H1 (cell line): ENCODE measurements around the gene RGR. TPM values are rescaled to one million over a fixed set of nuclear protein-coding genes. Genes with fewer than 3 reads are reported as not detected.

Source experiments
- CTCF ChIA-PET: fragments of 300-600 bp; sonication (Branson Sonifier 250); formaldehyde crosslinking; loops from one replicate; lab custom pipeline; 2021; ENCODE audit not compliant: partially characterized antibody; lab: Charles Lee
- POLR2A ChIA-PET: fragments of 300-600 bp; sonication (Branson Sonifier 250); formaldehyde crosslinking; loops from one replicate; lab custom pipeline; 2021; ENCODE audit warnings: inconsistent platforms; ENCODE audit not compliant: partially characterized antibody; lab: Charles Lee
- DNase-seq, 2 experiments: peaks; one replicate each; pipeline versions ENCODE4 v3.0.0 to v3.0.0-alpha.2; 2010 to 2022; ENCODE audit warnings: low spot score in 2 of 2, low read depth in 1 of 2, mixed read lengths in 1 of 2
- FAIRE-seq: peaks from 2 replicates; lab custom pipeline; 2011; peaks lifted over from hg19 to GRCh38; lab: Jason Lieb, UNC
- H2AFZ ChIP-seq: 2 replicates; pipeline ENCODE4 v1.8.1; 2012; ENCODE audit warnings: low read length, inconsistent platforms
- H2AK5ac ChIP-seq: 2 replicates; pipeline ENCODE4 v1.6.1; 2013; ENCODE audit warnings: low read depth, low read length
- H2BK120ac ChIP-seq: replicated peaks from 2 replicates; pipeline ENCODE3; 2013; ENCODE audit warnings: low read depth, low read length, inconsistent platforms
- H2BK12ac ChIP-seq: 2 replicates; pipeline ENCODE4 v1.6.1; 2013; ENCODE audit warnings: low read depth, low read length
- H2BK15ac ChIP-seq: 2 replicates; pipeline ENCODE4 v1.6.1; 2013; ENCODE audit warnings: low read length
- H2BK20ac ChIP-seq: 2 replicates; pipeline ENCODE4 v1.6.1; 2013; ENCODE audit warnings: low read length
- H2BK5ac ChIP-seq: 2 replicates; pipeline ENCODE4 v1.6.1; 2013; ENCODE audit warnings: low read depth, low read length
- H3K14ac ChIP-seq: 2 replicates; pipeline ENCODE4 v1.6.1; 2013; ENCODE audit warnings: inconsistent platforms; ENCODE audit not compliant: insufficient read length
- H3K18ac ChIP-seq: 2 replicates; pipeline ENCODE4 v1.6.1; 2013; ENCODE audit warnings: low read length; ENCODE audit errors: extremely low read depth
- H3K23ac ChIP-seq: 2 replicates; pipeline ENCODE4 v1.6.1; 2013; ENCODE audit warnings: inconsistent platforms; ENCODE audit not compliant: insufficient read length
- H3K23me2 ChIP-seq: 2 replicates; pipeline ENCODE4 v1.6.1; 2013; ENCODE audit warnings: low read depth, low read length
- H3K27ac ChIP-seq: 2 replicates; pipeline ENCODE4 v1.6.1; 2011; ENCODE audit warnings: low read depth, low read length, inconsistent platforms
- H3K27me3 ChIP-seq, 4 experiments: replicated peaks in 1 of 4; 1 replicate in 1 of 4; 2 replicates in 3 of 4; pipeline versions ENCODE4 v1.6.1 to v1.8.1; 2011 to 2013; ENCODE audit warnings: low read length in 3 of 4, mild to moderate bottlenecking in 3 of 4, inconsistent platforms in 2 of 4, mixed read lengths in 2 of 4, moderate library complexity in 1 of 4; ENCODE audit not compliant: control insufficient read depth in 3 of 4, insufficient read depth in 3 of 4; ENCODE audit errors: extremely low read depth in 1 of 4
- H3K36me3 ChIP-seq, 4 experiments: 2 replicates each; pipeline versions ENCODE4 v1.6.1 to v1.8.1; 2011 to 2013; ENCODE audit warnings: mild to moderate bottlenecking in 4 of 4, low read length in 3 of 4, moderate library complexity in 2 of 4, control low read depth in 1 of 4, inconsistent platforms in 1 of 4; ENCODE audit not compliant: insufficient read depth in 4 of 4, control insufficient read depth in 2 of 4
- H3K4ac ChIP-seq: replicated peaks from 2 replicates; pipeline ENCODE3; 2013; ENCODE audit warnings: low read length, low read depth, mixed read lengths, inconsistent platforms; ENCODE audit not compliant: insufficient read length
- H3K4me1 ChIP-seq, 4 experiments: replicated peaks in 1 of 4; 1 replicate in 1 of 4; 2 replicates in 3 of 4; pipeline versions ENCODE4 v1.6.1 to v1.8.1; 2011 to 2013; ENCODE audit warnings: low read length in 3 of 4, inconsistent platforms in 2 of 4, mixed read lengths in 1 of 4; ENCODE audit not compliant: insufficient read depth in 4 of 4, control insufficient read depth in 3 of 4
- H3K4me2 ChIP-seq, 2 experiments: 2 replicates each; pipeline versions ENCODE4 v1.6.1 to v1.8.1; 2011 to 2013; ENCODE audit warnings: low read depth in 2 of 2, low read length in 2 of 2, control low read depth in 1 of 2, inconsistent platforms in 1 of 2, mild to moderate bottlenecking in 1 of 2; ENCODE audit not compliant: insufficient read depth in 1 of 2
- H3K4me3 ChIP-seq, 4 experiments: fragments of 200-600, 300-600 bp in 1 of 4; sonication (generic), shearing (Covaris generic), sonication (Bioruptor Twin) in 1 of 4; 2 replicates each; pipeline versions ENCODE4 v1.5.1 to v1.8.1; 2011 to 2016; ENCODE audit warnings: low read length in 4 of 4, low read depth in 3 of 4, control low read depth in 2 of 4, inconsistent platforms in 2 of 4, mild to moderate bottlenecking in 2 of 4, mixed read lengths in 1 of 4, moderate library complexity in 1 of 4; ENCODE audit not compliant: insufficient read depth in 2 of 4; ENCODE audit errors: extremely low read depth in 1 of 4
- H3K56ac ChIP-seq: replicated peaks from 2 replicates; pipeline ENCODE3; 2013; ENCODE audit warnings: low read depth, mild to moderate bottlenecking, mixed read lengths, low read length, inconsistent platforms; ENCODE audit not compliant: insufficient read length
- H3K79me1 ChIP-seq: 2 replicates; pipeline ENCODE4 v1.6.1; 2013; ENCODE audit warnings: low read depth, low read length, control low read depth
- H3K79me2 ChIP-seq, 2 experiments: 2 replicates each; pipeline versions ENCODE4 v1.6.1 to v1.8.1; 2012 to 2013; ENCODE audit warnings: low read length in 2 of 2, mild to moderate bottlenecking in 2 of 2, inconsistent platforms in 1 of 2; ENCODE audit not compliant: insufficient read depth in 2 of 2, control insufficient read depth in 1 of 2
- H3K9ac ChIP-seq, 4 experiments: replicated peaks in 1 of 4; 1 replicate in 1 of 4; 2 replicates in 3 of 4; pipeline versions ENCODE4 v1.6.1 to v1.8.1; 2011 to 2013; ENCODE audit warnings: low read depth in 3 of 4, low read length in 3 of 4, control low read depth in 2 of 4, mild to moderate bottlenecking in 2 of 4, moderate library complexity in 2 of 4, inconsistent platforms in 1 of 4; ENCODE audit errors: extremely low read depth in 1 of 4
- H3K9me3 ChIP-seq, 2 experiments: 2 replicates each; pipeline versions ENCODE4 v1.6.1 to v1.8.1; 2012 to 2013; ENCODE audit warnings: mild to moderate bottlenecking in 2 of 2, moderate library complexity in 2 of 2, control low read depth in 1 of 2, inconsistent platforms in 1 of 2, low read depth in 1 of 2, low read length in 1 of 2, mixed read lengths in 1 of 2; ENCODE audit not compliant: insufficient read depth in 2 of 2
- H4K20me1 ChIP-seq, 2 experiments: replicated peaks in 1 of 2; 2 replicates each; pipeline versions ENCODE3 to v1.8.1; 2011 to 2013; ENCODE audit warnings: inconsistent platforms in 2 of 2, low read length in 2 of 2, mild to moderate bottlenecking in 1 of 2; ENCODE audit not compliant: insufficient read depth in 2 of 2, control insufficient read depth in 1 of 2
- H4K5ac ChIP-seq: 2 replicates; pipeline ENCODE4 v1.6.1; 2013; ENCODE audit warnings: low read length, low read depth, mixed read lengths, inconsistent platforms; ENCODE audit not compliant: insufficient read length
- H4K8ac ChIP-seq: 2 replicates; pipeline ENCODE4 v1.8.0; 2013; ENCODE audit warnings: mild to moderate bottlenecking, moderate library complexity, low read length, inconsistent platforms; ENCODE audit not compliant: insufficient read depth; ENCODE audit errors: extremely low read depth
- H4K91ac ChIP-seq: replicated peaks from 2 replicates; pipeline ENCODE3; 2013; ENCODE audit warnings: low read length, mixed read lengths, inconsistent platforms; ENCODE audit not compliant: insufficient read length
- ATF2 ChIP-seq: IDR thresholded peaks from 2 replicates; pipeline ENCODE4 v1.6.1; 2012; ENCODE audit warnings: low read length, inconsistent platforms
- CREB1 ChIP-seq: IDR thresholded peaks from 2 replicates; pipeline ENCODE4 v1.6.1; 2012; ENCODE audit warnings: inconsistent platforms
- EZH2 ChIP-seq: fragments of 200-600 bp; sonication (generic); IDR thresholded peaks from 2 replicates; pipeline ENCODE4 v1.7.1; 2012; ENCODE audit warnings: low read depth, mild to moderate bottlenecking, moderate library complexity, low read length, inconsistent platforms; ENCODE audit not compliant: severe bottlenecking
- JUND ChIP-seq: IDR thresholded peaks from 2 replicates; pipeline ENCODE4 v1.6.1; 2011; ENCODE audit warnings: mild to moderate bottlenecking, improper control_type of control experiment, low read length
- MAX ChIP-seq: IDR thresholded peaks from 2 replicates; pipeline ENCODE4 v1.6.1; 2012; ENCODE audit warnings: inconsistent platforms
- RXRA ChIP-seq: IDR thresholded peaks from 2 replicates; pipeline ENCODE4 v1.6.1; 2011; ENCODE audit warnings: low read depth, mild to moderate bottlenecking, low read length, moderate library complexity; ENCODE audit not compliant: insufficient read depth
- SIRT6 ChIP-seq: IDR thresholded peaks from one replicate; pipeline ENCODE4 v1.7.1; 2012; ENCODE audit warnings: low read length, inconsistent platforms
- SP1 ChIP-seq: IDR thresholded peaks from 2 replicates; pipeline ENCODE4 v1.6.1; 2011; ENCODE audit warnings: low read depth, low read length
- TAF7 ChIP-seq: optimal IDR thresholded peaks from 2 replicates; pipeline ENCODE3; 2011; ENCODE audit warnings: low read depth, mild to moderate bottlenecking, inconsistent platforms, low read length, moderate library complexity, borderline replicate concordance
- USF2 ChIP-seq: IDR thresholded peaks from 2 replicates; pipeline ENCODE4 v1.6.1; 2011; ENCODE audit warnings: low read length, improper control_type of control experiment
- YY1 ChIP-seq: IDR thresholded peaks from 2 replicates; pipeline ENCODE4 v1.6.1; 2011; ENCODE audit warnings: low read depth, mild to moderate bottlenecking, low read length
- WGBS, 2 experiments: shearing (Covaris generic) in 1 of 2; methylation state at CpG; one replicate each; pipeline versions ENCODE4 v1.1.6 to v1.1.7; 2013 to 2015; ENCODE audit warnings: low lambda C conversion rate in 2 of 2, mixed read lengths in 2 of 2, inconsistent platforms in 1 of 2, low coverage in 1 of 2, missing lambda C conversion rate in 1 of 2; ENCODE audit not compliant: insufficient replicate concordance in 2 of 2, insufficient coverage in 1 of 2, insufficient read length in 1 of 2; ENCODE audit errors: extremely low coverage in 1 of 2, missing lambda C conversion rate in 1 of 2; 5-methylcytosine and 5-hydroxymethylcytosine counted together
- polyA plus RNA-seq, 7 experiments: library from polyadenylated mRNA; depleted of rRNA in 3 of 7; stranded (reverse) in 5 of 7; unstranded in 2 of 7; fragments of >200 nt in 5 of 7; fragments of 200-250 nt in 2 of 7; gene quantifications; 1 replicate in 5 of 7; 2 replicates in 1 of 7; 4 replicates in 1 of 7; pipeline versions ENCODE4 v1.2.1 to v1.2.3, GENCODE V29; 2011 to 2013; ENCODE audit warnings: missing spikeins in 2 of 7, mixed read lengths in 2 of 7
- total RNA-seq: library from RNA; stranded (reverse); fragmentation: NEBNext Ultra II Directional; extraction: Animal tissue kit (Norgen Biotek cat#: 25700); gene quantifications from 2 replicates; pipeline ENCODE4 v1.2.1, GENCODE V29; 2021

The RGR gene
- total and polyA plus RNA-seq, 2 of the 8 experiments (the other 6 are each of a cell fraction or from before 2014, with no cell fraction given) = not detected

- Histone ChIP-seq H3K4me3 (no peak overlapping the region), H2AFZ (no peak overlapping the region), H3K4ac (no peak overlapping the region), H3K9ac (no peak overlapping the region), H3K14ac (no peak overlapping the region), H2BK15ac (no peak overlapping the region), H2BK5ac (no peak overlapping the region), H3K23me2 (no peaks in the 10 kb centered on the region), H3K79me1 (no peaks in the 10 kb centered on the region), H2BK12ac (no peak overlapping the region), H3K56ac (no peak overlapping the region), H2AK5ac (no peak overlapping the region), H2BK20ac (no peak overlapping the region), H3K23ac (no peak overlapping the region), H3K4me1 (no peaks in the 10 kb centered on the region), H3K27ac (no peak overlapping the region), H4K91ac (no peak overlapping the region), H4K5ac (no peak overlapping the region), H4K8ac (no peak overlapping the region), H3K27me3 (no peaks in the 10 kb centered on the region), H3K36me3 (no peaks in the 10 kb centered on the region), H3K4me2 (no peak overlapping the region), H3K79me2 (no peaks in the 10 kb centered on the region), H4K20me1 (no peaks in the 10 kb centered on the region), H2BK120ac (no peak overlapping the region), H3K18ac (no peak overlapping the region), H3K9me3 (no peaks in the 10 kb centered on the region)
- ChIA-PET POLR2A (interaction anchor here (0.6 kb wide), 2 partner anchors 50 to 53 kb away, joined by 3 read pairs; no protein-coding TSS in a partner anchor), CTCF (interaction anchor here (0.8 to 10.8 kb wide), 14 partner anchors 7 to 94 kb away, joined by 3 to 248 read pairs (median 4); partner anchors contain the start of genes GHITM, GPR15LG and LRIT2)
- WGBS, 2 experiments = 93% methylated on average over 10 of the region's 10 CpGs; no CpG with 5 or more reads in 1 of the 2 experiments
- no peak for TF ChIP-seq SIRT6
- TF ChIP-seq TAF7 = no peak
- no peak for TF ChIP-seq MAX
- TF ChIP-seq ATF2 = no peak
- TF ChIP-seq RXRA = no peak
- TF ChIP-seq USF2 = no peak
- no peak for TF ChIP-seq SP1
- no peak for TF ChIP-seq CREB1
- no peak for TF ChIP-seq JUND
- no peak for TF ChIP-seq YY1
- no peak for TF ChIP-seq EZH2
- DNase-seq = no peak
- no peak for FAIRE-seq
Observed at GRCh38 chr10:84208023-84208422, 36.8 kb upstream of the RGR start.
